Liver (tissue), 9 donors: ENCODE results near the gene OGN. TPM values are rescaled to one million over a fixed set of nuclear protein-coding genes. Genes with fewer than 3 reads are reported as not detected.

Source experiments
- DNase-seq: peaks from one replicate; pipeline ENCODE4 v3.0.0-alpha.2; 2017; ENCODE audit warnings: low spot score
- H3K27ac ChIP-seq, 2 donors: one replicate each; pipeline ENCODE4 v1.7.0; 2013; ENCODE audit warnings: inconsistent platforms in 2 of 2, low read length in 2 of 2, control low read depth in 1 of 2, low read depth in 1 of 2, mild to moderate bottlenecking in 1 of 2
- H3K27me3 ChIP-seq, 4 donors: one replicate each; pipeline versions ENCODE4 v1.6.1 to v1.7.0; 2013; ENCODE audit warnings: low read length in 3 of 4, inconsistent platforms in 1 of 4, mild to moderate bottlenecking in 1 of 4, moderate library complexity in 1 of 4; ENCODE audit not compliant: control insufficient read depth in 4 of 4, insufficient read depth in 4 of 4
- H3K36me3 ChIP-seq, 4 donors: one replicate each; pipeline versions ENCODE4 v1.6.1 to v1.7.0; 2013; ENCODE audit warnings: low read length in 3 of 4, mild to moderate bottlenecking in 3 of 4, low read depth in 1 of 4, moderate library complexity in 1 of 4; ENCODE audit not compliant: control insufficient read depth in 4 of 4, insufficient read depth in 3 of 4
- H3K4me1 ChIP-seq, 4 donors: one replicate each; pipeline versions ENCODE4 v1.6.1 to v1.7.0; 2013; ENCODE audit warnings: low read length in 3 of 4, mild to moderate bottlenecking in 3 of 4, moderate library complexity in 1 of 4; ENCODE audit not compliant: control insufficient read depth in 4 of 4, insufficient read depth in 4 of 4
- H3K4me3 ChIP-seq, 3 donors: one replicate each; pipeline versions ENCODE4 v1.6.1 to v1.7.0; 2013; ENCODE audit warnings: low read length in 3 of 3, control low read depth in 1 of 3, low read depth in 1 of 3, mild to moderate bottlenecking in 1 of 3
- H3K9ac ChIP-seq, 2 donors: one replicate each; pipeline ENCODE4 v1.7.0; 2013; ENCODE audit warnings: low read length in 2 of 2, mild to moderate bottlenecking in 2 of 2, moderate library complexity in 2 of 2, control low read depth in 1 of 2, low read depth in 1 of 2
- H3K9me3 ChIP-seq, 4 donors: one replicate each; pipeline versions ENCODE4 v1.6.1 to v1.7.0; 2013; ENCODE audit warnings: low read length in 3 of 4; ENCODE audit not compliant: control insufficient read depth in 4 of 4
- EGR1 ChIP-seq, 2 donors: IDR thresholded peaks; 2 replicates each; pipeline ENCODE4 v1.6.1; 2016 to 2018; ENCODE audit warnings: antibody characterized with exemption in 2 of 2, low read depth in 2 of 2
- FOXA1 ChIP-seq: IDR thresholded peaks from 2 replicates; pipeline ENCODE4 v1.6.1; 2016; ENCODE audit warnings: antibody characterized with exemption
- FOXA2 ChIP-seq: IDR thresholded peaks from 2 replicates; pipeline ENCODE4 v1.6.1; 2016; ENCODE audit warnings: antibody characterized with exemption
- GABPA ChIP-seq, 2 donors: IDR thresholded peaks in 1 of 2; conservative IDR thresholded peaks in 1 of 2; 2 replicates each; pipeline ENCODE4 v1.6.1; 2016; ENCODE audit warnings: antibody characterized with exemption in 2 of 2, mild to moderate bottlenecking in 1 of 2, moderate library complexity in 1 of 2
- HNF4A ChIP-seq, 2 donors: conservative IDR thresholded peaks; 2 replicates each; pipeline ENCODE4 v1.6.1; 2016; ENCODE audit warnings: antibody characterized with exemption in 2 of 2, mild to moderate bottlenecking in 2 of 2
- HNF4G ChIP-seq: IDR thresholded peaks from 2 replicates; pipeline ENCODE4 v1.6.1; 2016; ENCODE audit warnings: antibody characterized with exemption
- JUND ChIP-seq, 2 donors: IDR thresholded peaks; 2 replicates each; pipeline ENCODE4 v1.6.1; 2016; ENCODE audit warnings: antibody characterized with exemption in 2 of 2
- NR2F2 ChIP-seq: IDR thresholded peaks from 2 replicates; pipeline ENCODE4 v1.6.1; 2016; ENCODE audit warnings: antibody characterized with exemption
- RAD21 ChIP-seq, 2 donors: IDR thresholded peaks; 2 replicates each; pipeline ENCODE4 v1.6.1; 2016; ENCODE audit warnings: antibody characterized with exemption in 2 of 2, mild to moderate bottlenecking in 2 of 2
- RXRA ChIP-seq, 2 donors: IDR thresholded peaks; 2 replicates each; pipeline ENCODE4 v1.6.1; 2017 to 2018; ENCODE audit warnings: antibody characterized with exemption in 2 of 2, mild to moderate bottlenecking in 1 of 2
- SP1 ChIP-seq: IDR thresholded peaks from 2 replicates; pipeline ENCODE4 v1.6.1; 2018; ENCODE audit warnings: antibody characterized with exemption, mild to moderate bottlenecking
- TAF1 ChIP-seq: conservative IDR thresholded peaks from 2 replicates; pipeline ENCODE4 v1.6.1; 2016; ENCODE audit warnings: antibody characterized with exemption, mild to moderate bottlenecking
- YY1 ChIP-seq: IDR thresholded peaks from 2 replicates; pipeline ENCODE4 v1.6.1; 2016; ENCODE audit warnings: antibody characterized with exemption, mild to moderate bottlenecking
- WGBS: extraction: QIAGEN DNeasy Blood & Tissue Kit; methylation state at CpG from one replicate; pipeline ENCODE4 v1.1.7; 2013; 5-methylcytosine and 5-hydroxymethylcytosine counted together
- polyA plus RNA-seq, 2 donors: library from polyadenylated mRNA; stranded (reverse) in 1 of 2; unstranded in 1 of 2; fragments of 200-250 nt in 1 of 2; fragments of >200 nt in 1 of 2; fragmentation: Nextera tagmentation in 1 of 2; extraction: Ambion mirVana in 1 of 2; gene quantifications; one replicate each; pipeline versions ENCODE4 v1.2.1 to v1.2.3, GENCODE V29; 2013 to 2015
- total RNA-seq, 2 donors: library from RNA; depleted of rRNA; stranded (reverse); fragments of >200 nt; gene quantifications; one replicate each; pipeline ENCODE4 v1.2.3, GENCODE V29; 2014
- TF ChIP-seq, protein P1 (sequence below): fragments of 150-350 bp; IDR thresholded peaks from 2 replicates; pipeline ENCODE4 v1.5.1; 2017; ENCODE audit warnings: improper control_type of control experiment, low read depth, low read length; ENCODE audit not compliant: missing input control
- TF ChIP-seq, protein P2 (sequence below): IDR thresholded peaks from 2 replicates; pipeline ENCODE4 v1.6.1; 2016; ENCODE audit warnings: antibody characterized with exemption
- TF ChIP-seq, protein P3 (sequence below): IDR thresholded peaks from 2 replicates; pipeline ENCODE4 v1.6.1; 2016; ENCODE audit warnings: antibody characterized with exemption, mild to moderate bottlenecking
- TF ChIP-seq, protein P4 (sequence below): IDR thresholded peaks from 2 replicates; pipeline ENCODE4 v1.6.1; 2016; ENCODE audit warnings: antibody characterized with exemption
- TF ChIP-seq, protein P5 (sequence below): IDR thresholded peaks from 2 replicates; pipeline ENCODE4 v1.6.1; 2016; ENCODE audit warnings: antibody characterized with exemption
- donor health status: healthy.
- donor health status: healthy.
- donor health status: healthy.
- donor health status: healthy.
- donor health status: healthy.

OGN gene
- total and polyA plus RNA-seq, 4 donors: 0.92 to 4.0 (median 1.1) TPM

DNA sequence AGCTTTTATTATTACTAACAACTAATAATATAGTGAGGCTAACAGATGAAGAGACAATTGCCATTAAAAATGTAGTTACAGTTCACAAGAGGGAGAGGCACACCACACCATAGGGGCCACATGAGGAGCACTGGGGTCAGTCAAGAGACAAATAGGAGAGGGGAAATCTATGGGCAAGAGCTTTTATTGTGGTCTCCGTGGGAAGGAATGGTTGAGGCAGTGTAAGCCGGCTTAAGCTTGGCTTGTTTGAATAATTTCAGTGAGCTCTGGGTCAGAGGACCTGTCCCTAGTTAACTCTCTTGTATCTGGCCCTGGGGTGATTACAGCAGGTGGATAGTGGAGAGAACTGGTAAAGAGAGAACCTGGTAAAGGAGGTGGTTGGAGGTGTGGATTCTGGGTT lies 35.3 kb downstream of the OGN start:
- TF ChIP-seq FOXA2 (no peak), YY1 (no peak), RXRA (IDR thresholded peaks at IDR 0.05) (no peak), GABPA (IDR thresholded peaks at IDR 0.05 in 1 of 2, conservative IDR thresholded peaks at IDR 0.05 in 1 of 2) (no peak), EGR1 (IDR thresholded peaks at IDR 0.05; ENCODE audit: low read depth in 2 of 2) (no peak), RAD21 (IDR thresholded peaks at IDR 0.05) (no peak), HNF4A (conservative IDR thresholded peaks at IDR 0.05) (no peak), SP1 (no peak), NR2F2 (no peak), HNF4G (no peak), FOXA1 (no peak), TAF1 (no peak), JUND (IDR thresholded peaks at IDR 0.05) (no peak)
- TF ChIP-seq, protein P1, sequence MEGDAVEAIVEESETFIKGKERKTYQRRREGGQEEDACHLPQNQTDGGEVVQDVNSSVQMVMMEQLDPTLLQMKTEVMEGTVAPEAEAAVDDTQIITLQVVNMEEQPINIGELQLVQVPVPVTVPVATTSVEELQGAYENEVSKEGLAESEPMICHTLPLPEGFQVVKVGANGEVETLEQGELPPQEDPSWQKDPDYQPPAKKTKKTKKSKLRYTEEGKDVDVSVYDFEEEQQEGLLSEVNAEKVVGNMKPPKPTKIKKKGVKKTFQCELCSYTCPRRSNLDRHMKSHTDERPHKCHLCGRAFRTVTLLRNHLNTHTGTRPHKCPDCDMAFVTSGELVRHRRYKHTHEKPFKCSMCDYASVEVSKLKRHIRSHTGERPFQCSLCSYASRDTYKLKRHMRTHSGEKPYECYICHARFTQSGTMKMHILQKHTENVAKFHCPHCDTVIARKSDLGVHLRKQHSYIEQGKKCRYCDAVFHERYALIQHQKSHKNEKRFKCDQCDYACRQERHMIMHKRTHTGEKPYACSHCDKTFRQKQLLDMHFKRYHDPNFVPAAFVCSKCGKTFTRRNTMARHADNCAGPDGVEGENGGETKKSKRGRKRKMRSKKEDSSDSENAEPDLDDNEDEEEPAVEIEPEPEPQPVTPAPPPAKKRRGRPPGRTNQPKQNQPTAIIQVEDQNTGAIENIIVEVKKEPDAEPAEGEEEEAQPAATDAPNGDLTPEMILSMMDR: no peak
- TF ChIP-seq, protein P2, sequence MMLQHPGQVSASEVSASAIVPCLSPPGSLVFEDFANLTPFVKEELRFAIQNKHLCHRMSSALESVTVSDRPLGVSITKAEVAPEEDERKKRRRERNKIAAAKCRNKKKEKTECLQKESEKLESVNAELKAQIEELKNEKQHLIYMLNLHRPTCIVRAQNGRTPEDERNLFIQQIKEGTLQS: no peak
- TF ChIP-seq, protein P3, sequence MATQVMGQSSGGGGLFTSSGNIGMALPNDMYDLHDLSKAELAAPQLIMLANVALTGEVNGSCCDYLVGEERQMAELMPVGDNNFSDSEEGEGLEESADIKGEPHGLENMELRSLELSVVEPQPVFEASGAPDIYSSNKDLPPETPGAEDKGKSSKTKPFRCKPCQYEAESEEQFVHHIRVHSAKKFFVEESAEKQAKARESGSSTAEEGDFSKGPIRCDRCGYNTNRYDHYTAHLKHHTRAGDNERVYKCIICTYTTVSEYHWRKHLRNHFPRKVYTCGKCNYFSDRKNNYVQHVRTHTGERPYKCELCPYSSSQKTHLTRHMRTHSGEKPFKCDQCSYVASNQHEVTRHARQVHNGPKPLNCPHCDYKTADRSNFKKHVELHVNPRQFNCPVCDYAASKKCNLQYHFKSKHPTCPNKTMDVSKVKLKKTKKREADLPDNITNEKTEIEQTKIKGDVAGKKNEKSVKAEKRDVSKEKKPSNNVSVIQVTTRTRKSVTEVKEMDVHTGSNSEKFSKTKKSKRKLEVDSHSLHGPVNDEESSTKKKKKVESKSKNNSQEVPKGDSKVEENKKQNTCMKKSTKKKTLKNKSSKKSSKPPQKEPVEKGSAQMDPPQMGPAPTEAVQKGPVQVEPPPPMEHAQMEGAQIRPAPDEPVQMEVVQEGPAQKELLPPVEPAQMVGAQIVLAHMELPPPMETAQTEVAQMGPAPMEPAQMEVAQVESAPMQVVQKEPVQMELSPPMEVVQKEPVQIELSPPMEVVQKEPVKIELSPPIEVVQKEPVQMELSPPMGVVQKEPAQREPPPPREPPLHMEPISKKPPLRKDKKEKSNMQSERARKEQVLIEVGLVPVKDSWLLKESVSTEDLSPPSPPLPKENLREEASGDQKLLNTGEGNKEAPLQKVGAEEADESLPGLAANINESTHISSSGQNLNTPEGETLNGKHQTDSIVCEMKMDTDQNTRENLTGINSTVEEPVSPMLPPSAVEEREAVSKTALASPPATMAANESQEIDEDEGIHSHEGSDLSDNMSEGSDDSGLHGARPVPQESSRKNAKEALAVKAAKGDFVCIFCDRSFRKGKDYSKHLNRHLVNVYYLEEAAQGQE: no peak
- TF ChIP-seq, protein P4, sequence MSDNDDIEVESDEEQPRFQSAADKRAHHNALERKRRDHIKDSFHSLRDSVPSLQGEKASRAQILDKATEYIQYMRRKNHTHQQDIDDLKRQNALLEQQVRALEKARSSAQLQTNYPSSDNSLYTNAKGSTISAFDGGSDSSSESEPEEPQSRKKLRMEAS: no peak
- TF ChIP-seq, protein P5, sequence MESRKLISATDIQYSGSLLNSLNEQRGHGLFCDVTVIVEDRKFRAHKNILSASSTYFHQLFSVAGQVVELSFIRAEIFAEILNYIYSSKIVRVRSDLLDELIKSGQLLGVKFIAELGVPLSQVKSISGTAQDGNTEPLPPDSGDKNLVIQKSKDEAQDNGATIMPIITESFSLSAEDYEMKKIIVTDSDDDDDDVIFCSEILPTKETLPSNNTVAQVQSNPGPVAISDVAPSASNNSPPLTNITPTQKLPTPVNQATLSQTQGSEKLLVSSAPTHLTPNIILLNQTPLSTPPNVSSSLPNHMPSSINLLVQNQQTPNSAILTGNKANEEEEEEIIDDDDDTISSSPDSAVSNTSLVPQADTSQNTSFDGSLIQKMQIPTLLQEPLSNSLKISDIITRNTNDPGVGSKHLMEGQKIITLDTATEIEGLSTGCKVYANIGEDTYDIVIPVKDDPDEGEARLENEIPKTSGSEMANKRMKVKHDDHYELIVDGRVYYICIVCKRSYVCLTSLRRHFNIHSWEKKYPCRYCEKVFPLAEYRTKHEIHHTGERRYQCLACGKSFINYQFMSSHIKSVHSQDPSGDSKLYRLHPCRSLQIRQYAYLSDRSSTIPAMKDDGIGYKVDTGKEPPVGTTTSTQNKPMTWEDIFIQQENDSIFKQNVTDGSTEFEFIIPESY: no peak
- Histone ChIP-seq H3K4me3 (no peak overlapping the region), H3K27ac (no peak overlapping the region), H3K9ac (no peak overlapping the region), H3K4me1 (no peaks in the 10 kb centered on the region), H3K9me3 (no peaks in the 10 kb centered on the region), H3K27me3 (no peaks in the 10 kb centered on the region), H3K36me3 (no peaks in the 10 kb centered on the region)
- DNase-seq: no peak
- WGBS: 51% methylated on average over 2 of the region's 2 CpGs

DNA sequence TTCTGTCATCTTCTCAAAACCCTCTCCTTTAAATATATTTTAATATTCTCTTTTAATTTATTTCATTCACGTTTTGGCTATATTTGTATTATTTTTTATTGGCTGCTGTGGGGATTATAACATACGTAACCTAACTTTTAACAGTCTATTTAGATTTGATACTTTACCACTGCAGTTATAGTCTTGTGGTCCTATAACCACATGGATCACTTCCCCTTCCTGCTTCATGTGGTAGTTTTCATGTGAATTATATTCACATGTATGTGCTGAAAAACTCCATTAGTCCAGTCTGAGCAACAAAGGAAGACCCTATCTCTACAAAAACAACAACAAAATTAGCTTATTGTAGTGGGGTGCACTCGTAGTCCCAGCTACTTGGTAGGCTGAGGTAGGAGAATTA lies 44.3 kb downstream of the OGN start:
- H3K27ac ChIP-seq: no peak overlapping the region
- WGBS: 90% methylated on average over 3 of the region's 3 CpGs
- TF ChIP-seq, protein P4: no peak
- no peak for TF ChIP-seq JUND (IDR thresholded peaks at IDR 0.05)
- no peak for TF ChIP-seq TAF1
- no peak for TF ChIP-seq FOXA2
- TF ChIP-seq RXRA (IDR thresholded peaks at IDR 0.05): no peak
- TF ChIP-seq HNF4A (conservative IDR thresholded peaks at IDR 0.05): no peak
- TF ChIP-seq, protein P3: no peak
- no peak for TF ChIP-seq HNF4G
- no peak for TF ChIP-seq RAD21 (IDR thresholded peaks at IDR 0.05)
- no peak for TF ChIP-seq YY1
- no peak for TF ChIP-seq FOXA1
- TF ChIP-seq, protein P5: no peak
- no peak for TF ChIP-seq EGR1 (IDR thresholded peaks at IDR 0.05; ENCODE audit: low read depth in 2 of 2)
- no peak for TF ChIP-seq NR2F2

More for the DNA sequence above, 44.3 kb downstream of the OGN start:
- Histone ChIP-seq H3K27me3 (no peaks in the 10 kb centered on the region), H3K4me1 (no peaks in the 10 kb centered on the region), H3K9ac (no peak overlapping the region), H3K4me3 (no peak overlapping the region), H3K9me3 (no peaks in the 10 kb centered on the region), H3K36me3 (no peaks in the 10 kb centered on the region)
- no peak for DNase-seq
